NCI-H1048 (cell line): ENCODE results near the gene UBE2C.
"Not testable (repeated sequence)": the region's sequence is repeated elsewhere in the genome, so short reads cannot be mapped to it uniquely, and the experiment has no call there.

Experiments
- DNase-seq: peaks from one replicate; lab custom pipeline; 2025; lab: John Stamatoyannopoulos, UW

UBE2C gene

DNA sequence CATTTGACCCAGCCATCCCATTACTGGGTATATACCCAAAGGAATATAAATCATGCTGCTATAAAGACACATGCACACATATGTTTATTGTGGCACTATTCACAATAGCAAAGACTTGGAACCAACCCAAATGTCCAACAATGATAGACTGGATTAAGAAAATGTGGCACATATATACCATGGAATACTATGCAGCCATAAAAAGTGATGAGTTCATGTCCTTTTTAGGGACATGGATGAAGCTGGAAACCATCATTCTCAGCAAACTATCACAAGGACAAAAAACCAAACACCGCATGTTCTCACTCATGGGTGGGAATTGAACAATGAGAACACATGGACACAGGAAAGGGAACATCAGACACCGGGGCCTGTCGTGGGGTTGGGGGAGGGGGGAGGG, 14.5 kb upstream of the UBE2C start:
- not testable (repeated sequence) for DNase-seq

DNA sequence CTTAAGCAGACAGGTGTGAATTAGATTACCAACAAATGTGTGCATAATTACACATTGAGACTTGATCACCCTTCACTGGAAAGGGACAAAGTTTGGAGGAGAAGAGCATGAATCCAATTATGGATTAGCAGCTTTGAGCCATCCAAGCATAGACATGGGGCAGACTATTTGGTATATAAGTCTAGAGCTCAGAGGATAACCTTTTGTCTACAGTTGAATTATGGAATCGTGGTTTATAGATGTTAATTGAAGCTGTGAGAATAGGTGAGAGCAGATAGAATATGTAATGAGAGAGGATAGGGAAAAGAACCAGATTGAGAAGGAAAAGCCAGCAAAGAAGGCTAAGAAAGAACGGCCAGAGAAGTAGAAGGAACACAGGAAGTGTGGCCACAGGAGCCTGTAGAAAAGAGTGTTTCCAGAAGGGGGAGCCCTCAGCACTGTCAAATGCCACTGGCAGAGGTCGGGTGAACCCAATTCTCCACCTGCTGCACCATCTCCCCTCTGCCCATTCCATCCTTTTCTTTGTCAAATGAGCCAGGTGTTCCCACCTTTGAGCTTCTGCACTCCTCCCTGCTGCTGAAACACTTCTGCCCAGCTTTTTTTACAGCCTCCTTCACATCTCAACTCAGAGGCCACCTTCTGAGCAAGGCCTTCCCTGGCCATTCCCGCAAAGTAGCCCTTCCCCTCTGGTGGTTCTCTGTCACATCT, 13.4 kb upstream of the UBE2C start:
- no peak for DNase-seq

DNA sequence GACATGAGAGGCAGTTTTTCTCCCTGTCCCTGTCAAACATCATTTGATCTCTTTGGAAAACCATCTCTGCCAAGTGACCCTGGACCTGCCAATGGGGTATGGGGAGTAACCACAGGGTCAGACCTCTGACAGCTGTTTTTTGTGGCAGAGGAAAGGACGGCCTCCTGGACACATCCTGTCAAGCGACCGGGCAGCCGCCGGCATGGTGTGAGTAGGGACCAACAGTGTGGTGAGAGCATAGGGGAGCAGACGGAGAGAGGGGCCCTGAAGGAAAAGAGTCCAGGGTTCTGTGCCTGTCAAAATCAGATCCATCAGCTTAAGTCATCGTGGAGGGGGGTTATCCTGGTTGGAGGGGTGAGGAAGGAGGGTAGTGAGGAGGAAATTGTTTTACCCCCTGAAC, 10.6 kb upstream of the UBE2C start:
- DNase-seq: no peak

DNA sequence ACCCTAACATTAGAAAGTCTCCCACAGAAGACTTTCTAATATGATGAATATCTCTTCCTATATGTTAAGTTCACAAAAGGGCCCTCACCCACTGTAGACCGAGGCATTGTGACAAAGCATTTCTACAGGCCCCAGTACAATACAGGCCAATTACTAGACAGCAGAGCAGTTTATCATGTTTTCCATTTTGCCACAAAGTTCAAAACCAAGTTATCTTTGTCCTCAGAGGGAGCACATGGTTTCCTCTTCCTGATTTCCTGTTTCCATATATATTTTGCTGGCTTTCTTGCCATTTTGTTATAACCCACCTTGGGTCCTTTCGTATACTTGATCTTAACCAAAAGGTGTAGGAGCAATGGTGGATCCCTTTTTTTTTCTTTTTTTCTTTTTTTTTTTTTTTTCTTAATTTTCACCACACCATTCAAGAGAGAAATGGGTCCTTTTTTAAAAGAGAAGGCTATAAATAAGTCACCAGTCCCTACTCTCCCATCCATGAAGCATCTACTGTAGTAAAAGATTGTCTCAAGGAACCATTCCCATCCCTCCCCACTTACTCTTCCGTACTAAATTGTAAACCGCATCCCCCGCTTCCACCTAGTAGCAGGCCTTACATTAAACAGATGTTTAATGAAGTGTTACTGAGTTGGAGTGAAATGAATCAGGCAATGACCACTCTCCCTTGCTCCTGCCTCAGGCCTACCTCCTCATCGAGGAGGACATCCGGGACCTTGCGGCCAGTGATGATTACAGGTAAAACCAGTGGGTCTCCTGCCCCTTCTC, 2.1 kb upstream of the UBE2C start:
- no peak for DNase-seq

DNA sequence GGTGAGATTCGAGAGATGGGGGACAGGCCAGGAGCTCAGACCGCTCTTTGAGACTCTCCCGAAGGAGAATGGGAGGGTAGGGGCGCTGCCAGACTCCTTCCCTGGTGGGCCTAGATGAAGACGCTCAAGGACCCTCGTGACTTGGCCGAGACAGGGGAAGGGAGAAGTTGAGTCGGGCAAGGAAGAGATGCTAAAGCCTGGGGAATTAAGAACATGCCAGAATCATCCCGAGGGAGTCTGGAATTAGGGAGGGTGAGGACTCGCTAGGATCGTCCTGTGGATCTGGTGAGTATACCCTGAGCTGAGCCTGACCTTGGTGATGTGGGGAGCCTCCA, 529 bp downstream of the UBE2C start:
- no peak for DNase-seq

DNA sequence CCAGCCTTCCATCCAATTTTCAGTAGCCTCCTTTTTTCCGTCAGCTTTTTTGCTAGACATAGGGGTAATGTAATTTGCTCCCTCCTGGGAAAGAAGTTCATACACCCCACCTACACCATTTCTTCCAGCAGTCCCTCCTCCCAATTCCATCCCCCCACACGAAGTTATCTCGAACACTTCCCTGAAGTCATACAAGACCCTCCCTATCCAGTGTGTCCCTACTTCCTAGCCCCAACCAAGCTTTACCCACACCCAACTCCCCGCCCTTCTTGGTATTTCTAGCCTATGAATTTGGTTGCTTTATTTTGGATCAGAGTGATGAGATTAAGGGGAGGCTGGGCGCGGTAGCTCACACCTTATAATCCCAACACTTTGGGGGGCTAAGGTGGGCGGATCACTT, 1.0 kb downstream of the UBE2C start:
- DNase-seq: no peak

DNA sequence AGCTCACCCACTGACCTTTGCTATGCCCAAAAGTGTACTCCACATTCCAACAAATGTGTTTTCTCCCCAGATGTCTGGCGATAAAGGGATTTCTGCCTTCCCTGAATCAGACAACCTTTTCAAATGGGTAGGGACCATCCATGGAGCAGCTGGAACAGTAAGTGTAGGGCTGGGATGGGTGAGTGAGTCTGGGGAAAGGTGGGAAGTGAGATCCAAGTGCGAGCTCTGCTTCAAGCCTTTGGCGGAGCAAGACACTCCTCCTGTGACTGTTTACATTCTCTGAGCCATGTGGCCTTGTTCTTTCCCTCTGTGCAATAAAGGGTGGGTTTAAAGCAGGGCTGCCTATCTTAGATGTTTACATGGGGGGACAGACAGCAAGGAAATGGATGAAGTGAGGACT, 1.9 kb downstream of the UBE2C start:
- DNase-seq: no peak

DNA sequence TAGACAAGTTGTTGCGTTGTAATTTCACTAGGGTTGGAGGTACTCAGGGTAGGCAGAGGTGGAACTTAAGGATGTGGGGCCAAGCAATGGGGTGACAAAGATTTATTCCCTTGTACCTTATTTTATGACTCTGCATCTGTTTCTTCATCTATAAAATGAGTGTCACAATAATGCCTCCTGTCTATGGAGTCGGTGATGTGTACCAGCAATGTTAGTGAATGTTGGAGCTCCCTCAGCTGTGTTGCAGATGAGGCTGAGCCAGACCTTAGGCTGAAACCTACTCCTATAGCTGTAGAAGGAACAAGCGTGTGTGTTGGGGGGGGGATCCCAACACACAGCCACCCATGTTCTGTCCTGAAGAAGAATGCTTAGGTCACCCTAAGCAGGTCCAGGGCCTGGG, 4.5 kb downstream of the UBE2C start:
- DNase-seq: no peak

DNA sequence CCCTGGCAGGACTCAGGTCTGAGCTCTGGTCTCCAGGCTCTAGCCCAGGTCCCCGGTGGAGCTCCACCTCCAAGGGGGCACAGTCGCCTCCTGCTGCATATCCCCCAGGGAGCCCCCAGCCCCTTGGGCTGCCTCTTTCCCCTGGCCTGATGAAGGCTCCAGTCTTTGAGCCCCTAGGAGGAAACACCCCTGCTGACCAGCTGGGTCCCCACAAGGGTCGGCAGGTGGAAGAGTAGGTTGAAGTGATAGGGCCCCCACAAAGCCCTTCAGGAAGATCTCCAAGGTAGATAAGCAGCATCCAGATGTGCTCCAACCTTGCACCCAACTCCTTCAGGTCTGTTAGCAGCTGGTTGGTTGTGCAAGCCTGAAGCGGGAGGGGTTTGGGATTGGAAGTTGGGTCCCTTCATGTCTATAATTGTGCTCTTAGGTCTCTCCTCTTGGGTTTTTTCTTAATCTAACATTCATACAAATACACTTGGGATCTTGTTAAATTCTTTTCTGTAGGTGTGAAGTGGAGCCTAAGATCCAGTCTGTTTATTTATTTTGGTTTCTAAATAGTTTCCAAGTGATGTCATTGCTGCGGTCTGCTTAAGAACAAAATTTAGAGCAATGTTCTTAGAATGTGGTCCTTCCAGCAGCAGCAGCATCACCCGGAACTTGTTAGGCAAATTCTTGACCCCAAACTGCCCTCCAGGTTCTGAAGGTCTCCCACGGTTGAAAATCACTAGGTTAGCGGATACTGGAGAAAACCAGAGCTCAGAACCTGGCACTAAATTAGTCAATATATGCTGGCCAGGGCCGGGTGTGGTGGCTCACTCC, 5.1 kb downstream of the UBE2C start:
- DNase-seq: no peak

DNA sequence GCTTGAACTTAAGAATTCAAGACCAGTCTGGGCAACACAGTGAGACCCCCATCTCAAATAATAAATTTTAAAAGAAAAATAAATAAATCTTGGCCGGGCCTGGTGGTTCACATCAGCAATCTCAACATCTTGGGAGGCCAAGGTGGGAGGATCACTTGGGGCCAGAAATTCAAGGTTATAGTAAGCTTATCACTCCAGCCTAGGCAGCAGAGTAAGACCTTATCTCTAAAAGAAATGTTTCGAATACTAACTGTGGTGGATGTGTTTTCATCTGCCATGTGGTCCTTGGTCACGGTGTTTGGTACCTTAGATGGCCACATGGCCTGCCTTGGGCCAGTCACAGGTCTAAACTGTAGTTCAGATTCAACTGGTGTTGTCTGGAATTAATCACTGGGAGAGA, 5.8 kb downstream of the UBE2C start:
- DNase-seq: no peak

DNA sequence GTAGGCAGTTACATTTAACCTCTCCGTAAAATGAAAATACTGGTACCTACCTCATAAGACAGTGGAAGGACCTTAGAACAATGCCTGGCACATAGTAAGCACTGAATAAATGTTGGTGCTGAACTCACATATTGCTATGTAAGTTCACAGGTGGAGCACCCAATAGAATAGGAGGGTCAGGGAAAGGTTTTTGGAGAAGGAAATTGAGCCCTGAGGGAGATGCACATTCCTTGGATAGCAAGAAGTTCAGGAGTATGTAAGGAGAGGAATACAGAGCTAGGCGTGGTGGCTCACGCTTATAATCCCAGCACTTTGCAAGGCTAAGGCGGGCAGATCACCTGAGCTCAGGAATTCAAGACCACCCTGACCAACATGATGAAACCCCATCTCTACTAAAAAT, 7.0 kb downstream of the UBE2C start:
- DNase-seq: no peak

DNA sequence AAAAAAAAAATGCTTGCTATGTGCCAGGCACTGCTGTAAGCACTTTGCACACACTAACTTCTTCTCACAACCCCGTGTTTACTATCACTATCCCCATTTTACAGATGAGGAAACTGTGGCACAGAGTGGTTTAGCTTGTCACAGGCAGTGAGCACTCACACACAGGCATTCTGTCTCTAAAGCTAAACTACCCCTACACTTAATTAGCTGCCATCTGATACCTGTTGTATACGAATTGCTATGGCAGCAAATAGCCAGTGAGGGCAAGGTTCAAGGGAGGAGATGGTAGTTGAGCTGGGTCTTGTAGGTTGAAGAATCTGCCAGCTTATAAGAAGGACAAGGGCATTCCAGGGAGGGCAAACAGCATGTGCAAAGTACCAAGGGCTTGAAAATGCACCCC, 9.5 kb downstream of the UBE2C start:
- no peak for DNase-seq

DNA sequence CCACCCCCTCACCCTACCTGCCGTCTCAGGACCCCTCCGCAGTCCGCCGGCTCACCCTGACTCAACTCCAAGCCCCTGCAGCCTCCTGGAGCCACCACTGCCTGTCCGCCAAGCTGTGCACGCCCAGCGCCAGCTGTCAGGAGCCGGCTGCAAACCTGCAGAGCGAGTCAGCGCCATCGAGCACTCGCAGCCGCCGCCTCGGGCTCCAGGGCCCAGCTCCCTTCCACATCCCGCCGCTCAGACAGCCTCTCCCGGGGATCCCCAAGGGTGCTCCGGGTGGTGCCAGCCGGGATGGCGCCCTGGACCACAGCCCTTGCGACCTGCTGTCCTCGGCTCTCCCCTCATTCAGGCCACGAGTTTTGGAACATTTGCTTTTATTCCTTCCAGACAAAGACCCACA, 10.4 kb downstream of the UBE2C start:
- no peak for DNase-seq

DNA sequence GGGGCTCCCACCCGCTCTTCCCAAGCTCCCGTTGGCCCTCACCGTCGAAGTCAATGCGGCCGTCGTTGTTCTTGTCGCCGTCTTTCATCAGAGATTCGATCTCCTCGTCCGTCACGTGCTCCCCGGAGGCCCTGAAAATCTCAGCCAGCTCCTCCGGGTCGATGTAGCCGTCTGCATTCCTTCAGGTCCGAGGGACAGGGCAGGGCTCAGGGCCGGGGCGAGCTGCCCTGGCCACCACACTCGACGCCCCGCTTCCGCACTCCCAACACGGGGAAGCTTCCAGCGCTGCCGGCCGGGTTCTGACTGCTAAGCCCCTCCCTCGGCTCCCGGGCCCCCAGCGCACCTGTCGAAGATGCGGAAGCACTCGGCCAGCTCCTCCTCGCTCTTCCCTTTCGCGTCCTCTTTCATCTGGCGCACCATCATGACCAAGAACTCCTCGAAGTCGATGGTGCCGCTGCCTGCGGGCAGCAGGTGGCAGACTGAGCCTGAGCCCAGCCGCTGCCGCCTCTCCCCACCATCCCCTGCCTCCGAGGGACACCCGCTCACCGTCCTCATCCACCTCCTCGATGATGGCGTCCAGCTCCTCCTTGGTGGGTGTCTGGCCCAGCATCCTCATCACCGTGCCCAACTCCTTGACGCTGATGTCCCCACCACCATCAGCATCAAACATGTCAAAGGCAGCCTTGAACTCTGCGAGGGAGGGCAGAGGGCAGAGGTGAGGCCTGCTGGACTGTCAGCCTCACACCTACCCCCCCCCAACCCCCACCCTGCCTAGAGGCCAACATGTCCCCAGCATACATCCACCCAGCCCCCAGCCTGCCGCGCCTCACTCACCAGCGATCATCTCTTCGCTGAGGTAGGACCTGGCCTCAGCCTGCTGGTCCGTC, 11.7 kb downstream of the UBE2C start:
- no peak for DNase-seq

DNA sequence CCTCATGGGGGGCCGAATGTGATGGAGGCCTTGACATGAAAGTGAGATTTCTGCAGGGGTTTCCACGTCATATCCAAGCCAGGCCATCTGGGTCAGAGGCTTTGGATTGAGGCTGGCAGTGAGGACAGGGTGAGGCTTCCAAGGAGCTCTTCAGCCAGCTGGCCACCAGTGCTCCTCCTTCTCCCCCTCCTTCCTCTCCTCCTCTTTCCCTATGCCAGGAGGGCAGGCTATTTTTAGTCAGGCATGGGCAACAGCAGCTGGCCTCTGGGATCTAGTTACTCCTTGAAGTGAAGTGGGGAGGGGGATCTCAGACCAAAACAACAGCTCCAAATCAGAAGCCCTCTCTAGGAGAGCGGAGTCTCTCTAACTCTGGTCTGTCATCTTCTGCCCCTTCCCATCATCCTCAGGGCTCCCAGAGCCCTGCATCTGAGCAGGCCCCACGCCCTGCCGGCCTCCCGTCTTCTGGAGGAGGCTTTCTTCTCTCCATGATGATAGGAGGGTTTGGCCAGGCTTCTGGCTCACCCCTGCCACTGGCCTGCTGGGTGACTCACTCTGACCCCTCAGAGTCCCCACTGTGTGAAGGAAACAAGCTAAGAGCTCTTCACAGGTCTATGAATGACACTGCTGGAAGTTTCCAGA, 14.1 kb downstream of the UBE2C start:
- DNase-seq: no peak

DNA sequence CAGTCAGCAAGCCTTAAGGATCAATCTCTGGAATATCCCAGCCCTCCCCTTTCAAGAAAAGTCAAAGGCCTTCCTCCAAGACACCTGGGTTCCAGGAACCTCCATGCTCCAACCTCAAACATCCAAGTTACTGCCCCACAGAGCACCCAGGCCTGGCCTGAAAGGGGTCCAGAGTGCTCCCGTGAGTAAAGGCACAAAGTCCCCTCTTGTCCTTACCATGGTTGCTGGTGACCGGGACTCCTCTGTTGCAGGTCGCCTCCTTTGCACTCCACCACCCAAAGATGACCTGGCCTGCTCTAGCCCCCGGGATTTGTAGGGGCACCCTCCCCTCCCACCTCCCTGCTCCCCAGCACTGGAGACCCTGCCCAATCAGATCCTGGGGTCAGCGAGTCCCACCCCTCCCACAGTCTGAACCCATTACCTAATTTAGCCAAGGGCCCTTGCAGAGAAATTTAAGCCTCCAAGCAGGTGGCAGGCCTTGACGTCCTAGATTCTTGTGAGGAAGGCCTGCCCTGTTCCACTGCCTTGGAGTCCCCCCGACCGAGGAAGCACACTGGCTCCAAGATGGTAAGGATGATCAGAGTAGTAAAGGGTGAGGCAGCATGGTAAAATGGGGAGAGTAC, 14.7 kb downstream of the UBE2C start, which contains the start of gene TNNC2:
Gene TNNC2 (minus strand): TSS at position 283 of the 623 bp plus-strand sequence. CDS start 64 bp downstream, at position 219.
- no peak for DNase-seq

DNA sequence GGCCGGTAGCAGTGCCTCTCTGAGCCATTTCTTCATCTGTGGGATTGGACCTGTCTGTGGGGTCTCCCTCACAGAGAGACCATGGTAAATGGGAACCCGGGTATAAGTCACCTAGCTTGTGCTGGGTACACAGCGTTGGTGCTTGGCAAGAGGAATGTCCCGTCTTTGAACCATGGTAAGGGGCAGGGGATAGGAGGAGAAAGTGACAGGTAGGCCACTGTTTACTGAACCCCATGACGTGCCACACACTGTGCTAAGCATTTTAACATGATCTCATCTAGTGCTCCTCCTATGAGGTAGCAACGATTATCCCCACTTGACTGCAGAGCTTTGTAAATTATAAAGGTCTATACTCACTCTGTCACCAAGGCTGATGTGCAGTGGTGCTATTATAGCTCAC, 15.3 kb downstream of the UBE2C start:
- no peak for DNase-seq

DNA sequence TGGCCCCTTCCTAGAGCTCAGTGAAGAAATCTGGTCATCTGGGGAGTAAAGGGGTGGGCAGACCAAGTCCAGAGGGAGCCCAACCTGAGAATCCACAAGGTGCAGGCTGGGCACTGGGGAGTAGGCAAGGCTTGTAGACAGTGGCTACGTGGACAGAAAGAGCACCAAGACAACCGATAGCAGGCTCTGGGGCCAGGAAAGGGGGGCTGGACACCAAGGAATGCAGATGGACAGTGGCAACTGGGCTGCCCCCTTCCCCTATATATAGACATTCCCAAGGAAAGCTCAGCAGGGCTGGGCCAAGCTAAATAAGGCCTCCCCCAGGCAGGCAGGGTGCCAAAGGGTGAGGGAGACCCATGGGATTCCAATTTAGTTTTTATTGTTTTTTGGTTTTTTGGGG, 16.1 kb downstream of the UBE2C start:
- DNase-seq: no peak

DNA sequence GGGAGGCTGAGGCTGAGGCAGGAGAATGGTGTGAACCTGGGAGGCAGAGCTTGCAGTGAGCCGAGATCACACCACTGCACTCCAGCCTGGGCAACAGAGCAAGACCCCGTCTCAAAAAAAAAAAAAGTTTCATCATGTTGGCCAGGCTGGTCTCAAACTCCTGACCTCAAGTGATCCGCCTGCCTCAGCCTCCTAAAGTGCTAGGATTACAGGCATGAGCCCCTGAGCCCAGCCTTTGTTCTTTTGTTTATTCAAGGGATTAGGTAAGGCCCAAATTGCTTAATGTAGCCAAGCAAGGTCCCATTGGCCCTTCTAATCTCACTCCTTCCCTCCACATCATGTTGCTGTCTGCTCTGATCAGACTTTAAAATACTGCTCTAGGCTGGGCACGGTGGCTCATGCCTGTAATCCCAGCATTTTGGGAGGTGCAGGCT, 17.2 kb downstream of the UBE2C start:
- DNase-seq: not testable (repeated sequence)

DNA sequence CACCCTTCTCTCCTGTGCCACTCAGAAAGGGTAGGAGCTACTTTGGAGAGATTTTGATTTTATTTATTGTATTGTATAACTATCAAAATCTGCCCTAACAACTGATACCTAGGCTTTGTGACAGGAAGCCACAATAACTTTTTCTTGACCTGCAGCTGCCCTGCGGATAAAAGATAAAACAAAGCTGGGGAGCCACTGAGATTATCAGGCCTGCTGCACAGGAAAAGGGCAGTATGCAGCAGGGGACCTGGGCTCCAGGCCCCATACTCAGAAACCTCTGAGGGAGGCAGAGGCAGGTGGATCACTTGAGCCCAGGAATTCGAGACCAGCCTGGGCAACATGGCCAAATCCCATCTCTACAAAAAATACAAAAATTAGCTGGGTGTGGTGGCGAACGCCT, 20.2 kb downstream of the UBE2C start:
- no peak for DNase-seq
